Stimulated activated CD4-positive, alpha-beta T cell treated with anti-CD3 and anti-CD28 coated beads, Interleukin-2, amount 100 ng/mL, for 24 hours (primary cell): ENCODE measurements around the gene GGTLC2.
"Not testable (repeated sequence)": the region's sequence is repeated elsewhere in the genome, so short reads cannot be mapped to it uniquely, and the experiment has no call there.

Experiments
- DNase-seq, 2 donors: peaks; one replicate each; pipeline ENCODE4 v3.0.0-alpha.2; 2020

The GGTLC2 gene

DNA sequence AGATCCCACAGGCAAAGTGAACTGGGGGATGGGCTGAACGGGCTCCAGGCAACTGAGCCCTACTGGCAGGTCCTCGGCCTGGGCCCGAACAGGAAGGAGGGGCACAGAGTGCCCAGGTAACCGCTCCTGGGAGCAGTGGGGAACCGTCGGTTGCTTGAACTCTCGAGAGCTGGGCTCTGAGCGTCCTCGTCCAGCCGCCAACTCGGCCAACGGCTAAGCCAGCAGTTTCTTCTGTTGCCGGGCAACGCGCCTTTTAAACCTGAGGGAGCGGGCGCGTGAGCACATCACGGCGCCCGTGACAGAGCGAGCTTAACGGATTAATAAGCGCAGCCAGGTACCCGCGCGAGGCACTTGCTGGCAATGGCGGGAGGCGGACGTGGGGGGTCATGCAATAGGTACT is at the start of gene GGTLC2:
TSS of gene GGTLC2 (plus strand) at position 301 of the 400 bp plus-strand sequence. CDS start 1,732 bp downstream, outside the sequence.
- not testable (repeated sequence) for DNase-seq

DNA sequence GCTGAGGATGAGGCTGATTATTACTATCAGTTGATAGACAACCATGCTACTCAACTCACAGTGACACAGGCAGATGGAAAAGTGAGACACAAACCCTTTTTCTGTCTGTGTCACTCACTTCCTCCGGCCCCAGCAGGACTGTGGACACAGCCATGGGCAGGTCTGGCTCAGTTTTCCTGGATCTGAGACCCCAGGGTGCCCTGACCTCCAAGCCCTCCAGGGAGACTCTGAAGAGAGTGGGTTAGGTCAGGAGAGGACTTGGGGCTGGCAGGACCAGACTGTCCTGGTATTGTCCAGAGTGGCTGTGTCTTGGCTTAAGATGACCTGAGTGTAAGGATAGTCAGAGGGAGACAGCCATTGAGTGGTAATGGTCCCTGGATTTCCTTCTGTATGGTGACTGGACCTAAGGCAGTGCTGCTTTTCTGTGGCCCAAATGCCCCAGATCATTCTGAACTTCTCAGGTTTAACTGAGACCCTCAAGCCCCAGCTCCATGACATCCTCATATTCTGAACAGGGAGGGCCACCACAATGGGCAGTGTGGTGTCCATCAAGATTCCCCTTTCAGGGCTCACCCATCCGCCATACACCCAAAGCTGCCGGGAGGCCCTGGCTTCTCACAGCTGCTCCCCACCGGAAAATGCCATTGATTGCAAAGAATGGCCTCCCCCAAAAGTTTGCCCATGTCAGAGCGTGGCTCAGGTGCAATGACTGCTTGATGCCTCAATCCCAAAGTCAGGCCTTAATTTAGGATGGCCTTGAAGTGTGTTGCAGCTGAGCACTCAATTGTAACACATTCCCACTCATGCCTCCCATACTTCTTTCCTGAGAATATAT is 49.2 kb upstream of the GGTLC2 start:
- no peak for DNase-seq

GRCh38 chr22:22598144-22598543 is 46.3 kb upstream of the GGTLC2 start:
- DNase-seq: no peak

- DNase-seq: no peak
Observed at GRCh38 chr22:22599248-22599647, 45.2 kb upstream of the GGTLC2 start.

- no peak for DNase-seq
Observed at GRCh38 chr22:22600531-22601261, 43.7 kb upstream of the GGTLC2 start.

- DNase-seq: no peak
Observed at GRCh38 chr22:22603470-22603947, 40.9 kb upstream of the GGTLC2 start.

DNA sequence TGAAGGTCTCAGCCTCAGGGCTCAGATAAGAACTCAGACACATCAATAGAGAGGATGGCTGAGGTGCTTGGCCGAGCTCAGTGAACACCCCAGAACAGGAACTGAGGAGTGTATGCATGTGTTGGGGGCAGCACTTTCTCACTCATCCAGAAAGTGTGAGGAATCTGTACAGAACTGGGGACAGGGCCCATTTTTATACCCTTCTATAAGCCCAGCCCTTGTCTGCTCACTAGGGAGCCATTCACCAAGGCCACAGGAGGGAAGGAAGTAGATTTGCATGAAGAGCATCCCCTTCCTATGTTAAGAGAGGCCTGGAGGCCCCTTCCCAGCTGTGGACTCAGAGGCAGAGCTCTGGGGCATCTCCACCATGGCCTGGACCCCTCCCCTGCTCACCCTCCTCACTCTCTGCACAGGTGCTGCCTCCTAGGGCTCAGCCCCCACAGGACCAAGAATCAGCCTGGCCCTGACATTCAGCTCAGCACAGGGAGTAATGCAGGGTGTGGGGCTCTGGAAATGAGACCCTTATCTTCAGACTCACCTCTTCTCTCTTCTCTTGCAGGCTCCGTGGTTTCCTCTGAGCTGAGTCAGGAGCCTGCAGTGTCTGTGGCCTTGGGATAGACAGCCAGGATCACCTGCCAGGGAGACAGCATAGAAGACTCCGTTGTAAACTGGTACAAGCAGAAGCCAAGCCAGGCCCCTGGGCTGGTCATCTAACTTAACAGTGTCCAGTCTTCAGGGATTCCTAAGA is 39.9 kb upstream of the GGTLC2 start:
- no peak for DNase-seq

DNA sequence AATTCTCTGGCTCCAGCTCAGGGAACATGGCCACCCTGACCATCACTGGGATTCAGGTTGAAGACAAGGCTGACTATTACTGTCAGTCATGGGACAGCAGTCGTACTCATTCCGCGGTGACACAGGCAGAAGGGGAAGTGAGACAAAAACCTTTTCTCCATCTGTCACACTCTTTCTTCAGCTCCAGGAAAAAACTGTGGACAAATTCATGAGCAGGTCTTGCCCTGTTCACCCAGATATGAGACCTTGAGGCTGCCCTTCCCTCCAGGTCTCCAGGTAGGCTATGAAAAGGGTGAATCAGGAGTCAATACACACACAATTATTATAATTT is 39.4 kb upstream of the GGTLC2 start:
- DNase-seq: no peak

- not testable (repeated sequence) for DNase-seq
Observed at GRCh38 chr22:22608022-22608421, 36.4 kb upstream of the GGTLC2 start.

- DNase-seq: no peak
Observed at GRCh38 chr22:22609291-22609690, 35.1 kb upstream of the GGTLC2 start.

- no peak for DNase-seq
Observed at GRCh38 chr22:22612516-22612915, 31.9 kb upstream of the GGTLC2 start.

GRCh38 chr22:22614065-22614464 is 30.3 kb upstream of the GGTLC2 start:
- DNase-seq: no peak

- peak in 1 of 2 donors; percentile 12 for DNase-seq
Observed at GRCh38 chr22:22616636-22617035, 27.8 kb upstream of the GGTLC2 start.

DNA sequence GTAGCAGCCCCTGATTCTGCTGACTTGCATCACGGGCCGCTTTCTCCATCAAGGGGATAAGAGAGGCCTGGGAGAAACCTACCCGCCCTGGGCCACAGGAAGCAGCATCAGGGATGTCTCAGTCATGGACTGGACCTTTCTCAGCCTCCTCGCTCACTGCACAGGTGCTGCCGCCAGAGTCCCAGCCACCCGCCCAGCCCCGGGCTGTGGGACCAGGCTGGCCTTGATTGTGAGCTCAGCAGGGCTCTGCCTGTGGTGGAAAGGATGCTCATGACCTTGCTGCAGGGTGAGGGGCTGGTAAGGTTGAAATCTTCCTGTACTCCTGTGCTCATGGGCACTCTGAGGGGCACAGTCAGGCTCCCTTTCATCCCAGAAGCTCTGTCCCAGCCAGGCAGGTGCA is 26.0 kb upstream of the GGTLC2 start:
- DNase-seq: no peak

GRCh38 chr22:22618923-22619322 is 25.5 kb upstream of the GGTLC2 start:
- DNase-seq: no peak

DNA sequence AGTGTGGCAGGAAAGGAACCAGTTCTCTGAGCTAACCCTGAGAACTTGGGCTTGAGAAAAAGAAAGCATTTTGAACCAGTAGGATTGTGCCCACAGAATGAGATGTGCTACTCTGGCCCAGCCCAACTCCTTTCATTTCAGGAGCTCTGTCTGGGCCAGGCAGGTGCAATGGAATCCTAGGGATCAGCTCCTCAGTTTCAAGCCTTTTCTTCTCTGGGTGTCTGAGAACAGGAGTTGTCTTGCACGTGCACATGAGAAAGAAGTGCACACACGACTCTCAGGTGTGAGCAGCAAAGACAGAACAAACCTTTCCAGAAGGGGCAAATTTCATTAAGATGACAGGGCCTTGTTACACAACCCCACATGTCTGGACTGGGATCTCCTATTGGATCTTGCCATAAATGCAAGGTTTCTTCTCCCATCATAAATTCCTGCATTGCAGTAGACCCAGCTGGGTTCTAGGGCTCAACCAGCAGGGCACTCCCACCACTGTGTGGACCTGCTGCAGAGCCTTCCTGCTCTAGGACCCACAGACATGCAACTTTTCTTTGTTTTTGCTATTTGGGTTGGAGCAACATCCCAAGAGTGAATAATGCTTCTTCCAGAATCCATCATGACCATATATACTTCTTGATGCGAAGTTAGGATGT is 24.5 kb upstream of the GGTLC2 start:
- no peak for DNase-seq

DNA sequence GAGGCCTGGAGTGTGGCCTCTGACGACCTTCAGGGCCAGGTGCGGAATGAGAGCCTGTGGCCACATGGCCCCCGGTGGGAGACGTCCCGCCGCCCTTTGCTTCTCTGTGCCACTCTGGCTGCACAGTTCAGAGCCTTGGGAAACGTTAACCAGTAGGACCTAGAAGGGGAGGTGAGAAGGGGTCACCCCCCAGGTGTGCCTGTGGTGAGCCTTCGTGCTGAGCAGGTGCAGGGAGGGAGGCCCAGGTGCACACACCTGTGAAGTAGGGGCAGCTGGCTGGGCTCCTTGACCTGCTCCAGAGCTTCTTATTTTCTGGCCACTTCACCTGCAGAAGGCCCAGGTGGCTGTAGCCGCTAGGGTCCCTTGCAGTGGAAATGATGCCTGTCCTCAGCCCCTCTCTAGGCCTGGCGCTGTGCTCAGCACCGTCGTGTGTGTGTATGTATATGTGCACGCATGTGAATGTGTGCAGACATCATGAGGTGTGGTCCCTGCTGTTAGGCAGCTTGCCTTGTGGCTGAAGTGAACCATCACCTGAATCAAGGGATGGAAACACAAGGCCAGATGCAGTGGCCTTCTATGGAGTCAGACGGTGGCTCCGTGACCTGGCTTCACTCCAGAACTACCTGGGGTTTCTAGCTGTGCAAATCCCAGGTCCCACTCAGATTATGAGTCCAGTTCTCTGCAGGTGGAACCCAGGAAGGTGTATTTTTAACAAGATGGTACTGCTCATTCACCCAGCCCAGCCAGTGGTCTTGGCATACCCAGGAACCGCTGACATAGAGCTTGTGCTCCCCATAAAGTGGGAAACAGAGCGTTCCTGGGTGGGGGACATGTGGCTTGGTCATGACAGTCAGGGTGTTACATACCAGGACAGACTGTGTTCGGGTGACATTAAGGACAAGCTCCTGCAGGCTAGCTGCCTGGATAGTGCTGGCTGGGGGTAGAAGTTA is 15.6 kb upstream of the GGTLC2 start:
- DNase-seq: not testable (repeated sequence)

- not testable (repeated sequence) for DNase-seq
Observed at GRCh38 chr22:22631223-22631652, 13.2 kb upstream of the GGTLC2 start.

DNA sequence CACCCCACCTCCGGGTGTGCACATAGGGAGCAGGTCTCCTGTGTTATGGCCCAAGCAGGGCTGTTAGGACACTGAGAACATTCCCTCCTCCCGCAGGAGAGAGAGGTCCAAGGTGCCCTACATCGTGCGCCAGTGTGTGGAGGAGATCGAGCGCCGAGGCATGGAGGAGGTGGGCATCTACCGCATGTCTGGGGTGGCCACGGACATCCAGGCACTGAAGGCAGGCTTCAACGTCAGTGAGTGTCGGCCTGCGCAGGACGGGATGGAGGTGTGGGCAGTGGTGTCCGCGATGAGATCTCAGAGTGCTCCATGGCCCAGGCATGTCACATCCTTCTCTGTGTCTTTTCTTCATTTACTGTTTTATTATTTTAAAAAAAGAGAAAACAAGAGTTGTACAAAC is 12.2 kb upstream of the GGTLC2 start:
- not testable (repeated sequence) for DNase-seq

DNA sequence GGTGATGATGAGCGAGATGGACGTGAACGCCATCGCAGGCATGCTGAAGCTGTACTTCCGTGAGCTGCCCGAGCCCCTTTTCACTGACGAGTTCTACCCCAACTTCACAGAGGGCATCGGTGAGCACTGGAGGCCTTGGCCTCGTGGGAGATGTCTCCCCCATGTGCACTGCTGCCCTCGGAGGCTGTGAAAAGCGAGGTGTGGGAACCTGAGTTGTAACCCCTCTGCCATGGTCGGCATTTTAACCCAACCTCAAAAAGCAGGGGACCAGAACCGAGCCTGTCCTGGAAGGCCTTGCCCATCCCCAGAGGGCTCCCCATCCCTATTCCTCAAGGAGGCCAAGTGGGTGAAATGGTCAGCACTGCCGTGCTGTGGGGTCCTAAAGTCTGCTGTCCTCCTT is 10.9 kb upstream of the GGTLC2 start:
- DNase-seq: not testable (repeated sequence)

DNA sequence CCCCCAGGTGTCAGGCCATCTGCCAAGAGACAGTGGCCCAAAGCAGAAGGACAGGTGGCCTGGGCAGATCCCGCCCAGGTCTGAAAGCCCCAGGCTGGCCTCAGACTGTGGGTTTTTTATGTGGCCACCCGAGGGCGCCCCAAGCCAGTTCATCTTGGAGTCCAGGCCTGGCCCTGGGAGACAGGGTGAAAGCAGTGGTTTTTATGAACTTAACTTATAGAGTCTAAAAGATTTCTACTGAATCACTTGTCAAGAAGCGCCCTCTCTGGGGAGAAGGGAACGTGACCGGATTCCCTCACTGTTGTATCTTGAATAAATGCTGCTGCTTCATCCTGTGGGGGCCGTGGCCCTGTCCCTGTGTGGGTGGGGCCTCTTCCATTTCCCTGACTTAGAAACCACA is 8.2 kb upstream of the GGTLC2 start:
- peak in 1 of 2 donors; percentile 30 for DNase-seq

GRCh38 chr22:22638313-22638712 is 6.1 kb upstream of the GGTLC2 start:
- DNase-seq: not testable (repeated sequence)
